ENCODE measurements around the gene PRKAG2.

The PRKAG2 gene

GRCh38 chr7:151900591-151900985 is 23.7 kb upstream of the PRKAG2 start:
- DNase-seq, result no peak

GRCh38 chr7:151899513-151900360 is 22.8 kb upstream of the PRKAG2 start:
- no peak for DNase-seq

- no peak for DNase-seq
Observed at GRCh38 chr7:151897951-151898686, 21.2 kb upstream of the PRKAG2 start.

GRCh38 chr7:151897161-151897731 is 20.3 kb upstream of the PRKAG2 start:
- DNase-seq, result no peak

GRCh38 chr7:151896486-151896885 is 19.6 kb upstream of the PRKAG2 start:
- no peak for DNase-seq

- DNase-seq, result no peak
Observed at GRCh38 chr7:151896086-151896485, 19.2 kb upstream of the PRKAG2 start.

- DNase-seq, result no peak
Observed at GRCh38 chr7:151895631-151896031, 18.7 kb upstream of the PRKAG2 start.

GRCh38 chr7:151895008-151895630 is 18.2 kb upstream of the PRKAG2 start:
- DNase-seq, result no peak

GRCh38 chr7:151894111-151895007 is 17.4 kb upstream of the PRKAG2 start:
- DNase-seq, result no peak

GRCh38 chr7:151893405-151893923 is 16.5 kb upstream of the PRKAG2 start:
- no peak for DNase-seq

GRCh38 chr7:151891753-151892152 is 14.8 kb upstream of the PRKAG2 start:
- DNase-seq, result no peak

GRCh38 chr7:151891182-151891581 is 14.3 kb upstream of the PRKAG2 start:
- no peak for DNase-seq

- no peak for DNase-seq
Observed at GRCh38 chr7:151890355-151891004, 13.6 kb upstream of the PRKAG2 start.

GRCh38 chr7:151889406-151890354 is 12.8 kb upstream of the PRKAG2 start:
- no peak for DNase-seq

GRCh38 chr7:151888079-151889067 is 11.5 kb upstream of the PRKAG2 start:
- DNase-seq, result no peak

- no peak for DNase-seq
Observed at GRCh38 chr7:151886783-151887182, 9.9 kb upstream of the PRKAG2 start.

GRCh38 chr7:151885202-151885580 is 8.3 kb upstream of the PRKAG2 start:
- no peak for DNase-seq

- DNase-seq, result no peak
Observed at GRCh38 chr7:151884312-151885201, 7.6 kb upstream of the PRKAG2 start.
